ENCODE measurements around the gene BRD7.

DNA sequence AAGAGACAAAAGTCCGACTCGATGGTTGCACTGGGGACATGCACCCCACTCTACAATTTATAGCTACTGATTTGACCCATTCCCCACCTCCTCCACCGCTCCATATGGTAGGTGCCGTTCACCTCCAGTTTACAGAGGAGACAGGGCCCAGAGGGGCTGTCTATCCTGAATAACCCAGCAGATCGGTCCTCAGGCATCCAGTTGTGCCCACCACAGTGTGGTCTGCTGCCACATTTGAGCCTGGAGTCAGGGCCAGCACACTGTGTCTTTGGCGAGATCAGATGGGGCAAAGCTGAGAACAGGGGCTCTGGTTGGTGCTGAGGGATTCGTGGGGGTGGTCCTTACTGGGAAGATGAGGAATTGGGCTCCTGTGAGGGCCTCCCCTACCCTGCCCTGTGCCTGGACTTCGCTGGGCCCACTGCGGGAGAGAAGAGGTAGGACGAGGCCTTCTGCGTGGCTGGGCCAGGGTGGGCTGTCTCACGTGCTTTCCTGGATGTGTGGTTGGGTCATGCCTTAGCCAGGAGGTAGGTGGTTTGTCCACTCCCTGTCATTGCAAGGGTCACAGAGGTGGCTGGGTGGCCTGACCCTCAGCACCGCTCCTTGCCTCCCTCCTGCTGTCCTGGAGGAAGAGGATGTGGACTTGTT lies 99.6 kb downstream of the BRD7 start:
- TF ChIP-seq NFIC (IDR thresholded peaks at IDR 0.05; ENCODE audit: low read depth, low read length) (no peak), EZH2 (IDR thresholded peaks at IDR 0.05; ENCODE audit: borderline replicate concordance, control insufficient read depth, low read depth, low read length) (no peak), ATF2 (IDR thresholded peaks at IDR 0.05; ENCODE audit: low read length) (no peak), CREB1 (IDR thresholded peaks at IDR 0.05; ENCODE audit: low read depth) (no peak), HDAC2 (IDR thresholded peaks at IDR 0.05) (no peak), RFX5 (IDR thresholded peaks at IDR 0.05; ENCODE audit: low read depth, low read length) (no peak), PKNOX1 (IDR thresholded peaks at IDR 0.05) (no peak)
- TF ChIP-seq, protein P1, sequence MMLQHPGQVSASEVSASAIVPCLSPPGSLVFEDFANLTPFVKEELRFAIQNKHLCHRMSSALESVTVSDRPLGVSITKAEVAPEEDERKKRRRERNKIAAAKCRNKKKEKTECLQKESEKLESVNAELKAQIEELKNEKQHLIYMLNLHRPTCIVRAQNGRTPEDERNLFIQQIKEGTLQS (IDR thresholded peaks at IDR 0.05; ENCODE audit: borderline replicate concordance, extremely low read depth, low read depth, low read length): no peak
- TF ChIP-seq, protein P2, sequence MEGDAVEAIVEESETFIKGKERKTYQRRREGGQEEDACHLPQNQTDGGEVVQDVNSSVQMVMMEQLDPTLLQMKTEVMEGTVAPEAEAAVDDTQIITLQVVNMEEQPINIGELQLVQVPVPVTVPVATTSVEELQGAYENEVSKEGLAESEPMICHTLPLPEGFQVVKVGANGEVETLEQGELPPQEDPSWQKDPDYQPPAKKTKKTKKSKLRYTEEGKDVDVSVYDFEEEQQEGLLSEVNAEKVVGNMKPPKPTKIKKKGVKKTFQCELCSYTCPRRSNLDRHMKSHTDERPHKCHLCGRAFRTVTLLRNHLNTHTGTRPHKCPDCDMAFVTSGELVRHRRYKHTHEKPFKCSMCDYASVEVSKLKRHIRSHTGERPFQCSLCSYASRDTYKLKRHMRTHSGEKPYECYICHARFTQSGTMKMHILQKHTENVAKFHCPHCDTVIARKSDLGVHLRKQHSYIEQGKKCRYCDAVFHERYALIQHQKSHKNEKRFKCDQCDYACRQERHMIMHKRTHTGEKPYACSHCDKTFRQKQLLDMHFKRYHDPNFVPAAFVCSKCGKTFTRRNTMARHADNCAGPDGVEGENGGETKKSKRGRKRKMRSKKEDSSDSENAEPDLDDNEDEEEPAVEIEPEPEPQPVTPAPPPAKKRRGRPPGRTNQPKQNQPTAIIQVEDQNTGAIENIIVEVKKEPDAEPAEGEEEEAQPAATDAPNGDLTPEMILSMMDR (IDR thresholded peaks at IDR 0.05 in 2 of 3, conservative IDR thresholded peaks at IDR 0.05 in 1 of 3; ENCODE audit: control insufficient read depth in 2 of 3, extremely low read depth in 1 of 3, insufficient read depth in 1 of 3, low read depth in 3 of 3, low read length in 3 of 3): no peak

All from GM12878 (cell line).